Colonic mucosa (tissue), 4 donors: ENCODE data around the gene GLRA3. TPM values are rescaled to one million over a fixed set of nuclear protein-coding genes. Genes with fewer than 3 reads are reported as not detected.
"Not testable (repeated sequence)": the region's sequence is repeated elsewhere in the genome, so short reads cannot be mapped to it uniquely, and the experiment has no call there.

Experiments
- DNase-seq: peaks from one replicate; pipeline ENCODE4 v3.0.0-alpha.2; 2020
- H3K27ac ChIP-seq: fragments of 200-600 bp; one replicate; pipeline ENCODE4 v1.8.0; 2021
- H3K27me3 ChIP-seq: fragments of 200-600 bp; one replicate; pipeline ENCODE4 v1.8.0; 2021
- H3K36me3 ChIP-seq: fragments of 200-600 bp; one replicate; pipeline ENCODE4 v1.8.0; 2021
- H3K4me1 ChIP-seq: fragments of 200-600 bp; one replicate; pipeline ENCODE4 v1.8.0; 2021; ENCODE audit warnings: mild to moderate bottlenecking
- H3K4me3 ChIP-seq: fragments of 200-600 bp; one replicate; pipeline ENCODE4 v1.8.0; 2021
- H3K9ac ChIP-seq, 2 donors: one replicate each; pipeline ENCODE4 v1.7.0; 2013; ENCODE audit warnings: control low read depth in 2 of 2, low read depth in 2 of 2, low read length in 2 of 2
- H3K9me3 ChIP-seq: fragments of 200-600 bp; one replicate; pipeline ENCODE4 v1.8.0; 2021
- intact Hi-C: fragments of 100-400 bp; cut with DNase I; formaldehyde crosslinking; loops from one replicate; pipeline ENCODE4 v1.14.1; 2022
- total RNA-seq, 2 donors: library from RNA; stranded (reverse); fragmentation: NEBNext Ultra II Directional in 1 of 2; extraction: Animal tissue kit (Norgen Biotek cat#: 25700) in 1 of 2; gene quantifications; one replicate each; pipeline ENCODE4 v1.2.1, GENCODE V29; 2021
- TF ChIP-seq, protein P1 (sequence below): fragments of 200-600 bp; IDR thresholded peaks from one replicate; pipeline ENCODE4 v1.8.0; 2022; ENCODE audit warnings: antibody characterized with exemption, mild to moderate bottlenecking
- donor health status: healthy.
- donor health status: DM: no; HTN: no; CAD: no.
- donor health status: DM: no; HTN: no; CAD: no.

The GLRA3 gene
- total RNA-seq, 2 donors from 2014 or later: not detected

DNA sequence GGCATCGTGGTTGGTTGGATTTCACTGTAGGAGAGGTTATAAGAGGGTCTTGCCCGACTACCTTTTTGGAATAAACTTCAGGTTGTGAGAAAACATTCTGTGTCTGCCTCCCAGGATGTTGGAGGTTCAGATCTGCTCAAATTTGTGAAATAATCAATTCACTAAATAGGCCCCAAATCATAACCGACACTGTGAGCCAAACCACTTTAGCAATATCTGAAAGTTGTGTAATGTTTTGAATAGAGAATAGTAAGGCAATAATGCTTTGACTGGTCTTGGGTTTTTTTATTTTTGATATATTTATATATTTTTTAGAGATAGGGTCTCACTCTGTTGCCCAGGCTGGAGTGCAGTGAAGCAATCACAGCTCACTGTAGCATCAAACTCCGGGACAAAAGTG lies 131.2 kb downstream of the GLRA3 start:
- Histone ChIP-seq H3K9ac (no peak overlapping the region), H3K27ac (no peak overlapping the region), H3K27me3 (no peaks in the 10 kb centered on the region), H3K4me1 (no peaks in the 10 kb centered on the region), H3K9me3 (no peaks in the 10 kb centered on the region), H3K36me3 (no peaks in the 10 kb centered on the region), H3K4me3 (no peak overlapping the region)
- intact Hi-C loops: no loop called here
- DNase-seq: no peak
- TF ChIP-seq, protein P1, sequence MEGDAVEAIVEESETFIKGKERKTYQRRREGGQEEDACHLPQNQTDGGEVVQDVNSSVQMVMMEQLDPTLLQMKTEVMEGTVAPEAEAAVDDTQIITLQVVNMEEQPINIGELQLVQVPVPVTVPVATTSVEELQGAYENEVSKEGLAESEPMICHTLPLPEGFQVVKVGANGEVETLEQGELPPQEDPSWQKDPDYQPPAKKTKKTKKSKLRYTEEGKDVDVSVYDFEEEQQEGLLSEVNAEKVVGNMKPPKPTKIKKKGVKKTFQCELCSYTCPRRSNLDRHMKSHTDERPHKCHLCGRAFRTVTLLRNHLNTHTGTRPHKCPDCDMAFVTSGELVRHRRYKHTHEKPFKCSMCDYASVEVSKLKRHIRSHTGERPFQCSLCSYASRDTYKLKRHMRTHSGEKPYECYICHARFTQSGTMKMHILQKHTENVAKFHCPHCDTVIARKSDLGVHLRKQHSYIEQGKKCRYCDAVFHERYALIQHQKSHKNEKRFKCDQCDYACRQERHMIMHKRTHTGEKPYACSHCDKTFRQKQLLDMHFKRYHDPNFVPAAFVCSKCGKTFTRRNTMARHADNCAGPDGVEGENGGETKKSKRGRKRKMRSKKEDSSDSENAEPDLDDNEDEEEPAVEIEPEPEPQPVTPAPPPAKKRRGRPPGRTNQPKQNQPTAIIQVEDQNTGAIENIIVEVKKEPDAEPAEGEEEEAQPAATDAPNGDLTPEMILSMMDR: no peak

DNA sequence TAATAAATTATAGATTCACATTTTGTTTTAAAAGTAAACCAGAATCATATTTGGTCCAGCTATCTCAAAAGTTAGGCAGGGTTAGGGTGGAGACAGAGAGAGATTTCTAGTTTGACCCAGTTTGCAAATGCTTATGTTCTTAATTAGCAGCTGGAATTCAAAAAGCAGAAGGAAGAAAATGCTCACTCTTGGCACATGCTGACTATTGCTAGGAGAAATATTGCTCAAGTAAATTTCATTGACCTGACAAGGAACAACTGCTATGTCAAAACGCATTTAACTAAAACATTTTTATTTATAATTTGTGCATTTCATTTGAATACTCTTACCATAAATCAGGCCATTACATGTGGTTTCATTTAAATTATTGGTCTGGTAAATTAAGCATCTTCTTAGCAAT lies 131.8 kb downstream of the GLRA3 start:
- intact Hi-C loops: no loop called here
- H3K9me3 ChIP-seq: no peaks in the 10 kb centered on the region
- no peak for DNase-seq
- H3K27ac ChIP-seq: no peak overlapping the region
- H3K4me3 ChIP-seq: no peak overlapping the region
- H3K27me3 ChIP-seq: no peaks in the 10 kb centered on the region
- H3K9ac ChIP-seq: no peak overlapping the region
- H3K4me1 ChIP-seq: no peaks in the 10 kb centered on the region
- TF ChIP-seq, protein P1: no peak
- H3K36me3 ChIP-seq: no peaks in the 10 kb centered on the region

DNA sequence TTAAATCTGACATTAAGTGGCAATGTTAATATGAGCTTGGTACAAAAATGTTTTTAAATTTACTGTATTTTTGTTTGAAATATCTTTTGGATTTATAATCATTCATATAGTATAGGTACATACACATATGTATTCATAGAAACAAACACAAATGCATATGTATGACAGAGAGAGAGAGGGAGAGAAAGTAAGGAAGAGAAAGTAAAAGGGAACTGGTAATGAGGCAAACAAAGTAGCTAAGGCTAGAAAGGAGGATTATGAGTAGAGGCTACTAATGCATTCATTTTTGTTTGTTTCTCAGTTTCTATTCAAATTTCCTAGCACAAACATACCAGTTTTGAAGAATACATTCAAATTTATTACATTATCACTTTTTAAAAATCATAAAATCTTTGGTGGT lies 132.4 kb downstream of the GLRA3 start:
- H3K9ac ChIP-seq: no peak overlapping the region
- H3K27ac ChIP-seq: no peak overlapping the region
- TF ChIP-seq, protein P1: no peak
- H3K36me3 ChIP-seq: no peaks in the 10 kb centered on the region
- H3K27me3 ChIP-seq: no peaks in the 10 kb centered on the region
- DNase-seq: no peak
- intact Hi-C loops: no loop called here
- no peaks in the 10 kb centered on the region for H3K9me3 ChIP-seq
- no peak overlapping the region for H3K4me3 ChIP-seq
- no peaks in the 10 kb centered on the region for H3K4me1 ChIP-seq

DNA sequence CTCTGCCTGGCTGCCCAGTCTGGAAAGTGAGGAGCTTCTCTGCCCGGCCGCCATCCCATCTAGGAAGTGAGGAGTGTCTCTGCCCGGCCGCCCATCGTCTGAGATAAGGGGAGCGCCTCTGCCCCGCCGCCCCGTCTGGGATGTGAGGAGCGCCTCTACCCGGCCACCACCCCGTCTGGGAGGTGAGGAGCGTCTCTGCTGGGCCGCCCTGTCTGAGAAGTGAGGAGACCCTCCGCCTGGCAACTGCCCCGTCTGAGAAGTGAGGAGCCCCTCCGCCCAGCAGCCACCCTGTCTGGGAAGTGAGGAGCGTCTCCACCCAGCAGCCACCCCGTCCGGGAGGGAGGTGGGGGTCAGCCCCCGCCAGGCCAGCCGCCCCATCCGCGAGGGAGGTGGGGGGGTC lies 137.2 kb downstream of the GLRA3 start:
- H3K36me3 ChIP-seq, H3K4me1 ChIP-seq, H3K27ac ChIP-seq, intact Hi-C loops, H3K4me3 ChIP-seq, H3K9ac ChIP-seq, H3K9me3 ChIP-seq, DNase-seq, H3K27me3 ChIP-seq: not testable (repeated sequence)

DNA sequence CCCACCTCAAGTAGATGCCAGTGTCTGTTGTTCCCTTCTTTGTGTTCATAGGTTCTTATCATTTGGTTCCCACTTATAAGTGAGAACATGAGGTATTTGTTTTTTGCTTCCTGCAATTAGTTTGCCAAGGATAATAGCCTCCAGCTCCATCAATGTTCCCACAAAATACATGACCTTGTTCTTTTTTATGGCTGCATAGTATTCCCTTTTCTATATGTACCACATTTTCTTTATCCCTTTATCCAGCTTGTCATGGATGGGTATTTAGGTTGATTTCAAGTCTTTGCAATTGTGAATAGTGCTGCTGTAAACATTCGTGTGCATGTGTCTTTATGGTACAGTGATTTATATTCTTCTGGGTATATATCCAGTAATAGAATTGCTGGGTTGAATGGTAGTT lies 138.4 kb downstream of the GLRA3 start:
- Histone ChIP-seq H3K36me3 (no peaks in the 10 kb centered on the region), H3K27me3 (no peaks in the 10 kb centered on the region), H3K27ac (no peak overlapping the region), H3K9ac (no peak overlapping the region), H3K4me3 (no peak overlapping the region), H3K9me3 (no peaks in the 10 kb centered on the region), H3K4me1 (no peaks in the 10 kb centered on the region)
- intact Hi-C loops: no loop called here
- TF ChIP-seq, protein P1: no peak
- DNase-seq: no peak

DNA sequence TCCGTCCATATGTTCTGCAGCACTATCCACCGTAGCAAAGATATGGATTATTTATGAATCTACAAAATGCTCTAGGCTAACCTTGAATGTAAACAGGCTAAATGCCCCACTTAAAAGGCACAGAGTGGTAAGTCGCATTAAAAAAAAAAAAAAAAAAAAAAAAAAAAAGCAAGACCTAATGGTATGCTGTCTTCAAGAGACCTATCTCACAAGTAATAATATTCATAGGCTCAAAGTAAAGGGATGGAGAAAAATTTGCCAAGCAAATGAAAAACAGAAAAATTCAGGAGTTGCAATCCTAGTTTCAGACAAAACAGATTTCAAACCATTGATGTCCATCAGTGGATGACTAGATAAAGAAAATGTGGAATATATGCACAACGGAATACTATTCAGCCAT lies 139.4 kb downstream of the GLRA3 start:
- Histone ChIP-seq H3K27me3 (no peaks in the 10 kb centered on the region), H3K4me3 (no peak overlapping the region), H3K9ac (no peak overlapping the region), H3K27ac (no peak overlapping the region), H3K4me1 (no peaks in the 10 kb centered on the region), H3K9me3 (no peaks in the 10 kb centered on the region), H3K36me3 (no peaks in the 10 kb centered on the region)
- no peak for DNase-seq
- intact Hi-C loops: no loop called here
- TF ChIP-seq, protein P1: no peak
